Panc1 (cell line): Measurements from ENCODE around the gene HNF1A. TPM values are rescaled to one million over a fixed set of nuclear protein-coding genes. Genes with fewer than 3 reads are reported as not detected.

Experiments
- ATAC-seq: fragments of 200-7000 bp; cut with Tn5 transposase; 2 replicates; pipeline ENCODE4 v1.9.1; 2020; ENCODE audit warnings: mild to moderate bottlenecking, moderate library complexity
- BruUV-seq: library from RNA; stranded (reverse); fragments of 400-500 nt; replicated peaks from 2 replicates; lab custom pipeline; 2021; lab: Mats Ljungman, UMichigan
- CTCF ChIA-PET: fragments of 300-600 bp; sonication (Branson Sonifier 250); formaldehyde crosslinking; loops from one replicate; lab custom pipeline; 2022; ENCODE audit warnings: antibody characterized with exemption; lab: Charles Lee
- POLR2A ChIA-PET: fragments of 300-600 bp; sonication (Branson Sonifier 250); formaldehyde crosslinking; loops from one replicate; lab custom pipeline; 2022; ENCODE audit warnings: antibody characterized with exemption; lab: Charles Lee
- DNase-seq: peaks from one replicate; pipeline ENCODE4 v3.0.0-alpha.2; 2010; ENCODE audit warnings: low read depth, low spot score
- H3K27ac ChIP-seq: 2 replicates; pipeline ENCODE4 v1.5.1; 2011; ENCODE audit warnings: mild to moderate bottlenecking, low read length, inconsistent platforms
- H3K27me3 ChIP-seq: fragments of 200-500 bp; sonication (Bioruptor generic); 2 replicates; pipeline ENCODE4 v1.6.0; 2014; ENCODE audit warnings: low read length, inconsistent platforms; ENCODE audit not compliant: control insufficient read depth, insufficient read depth
- H3K36me3 ChIP-seq: fragments of 200-500 bp; sonication (Bioruptor generic); 2 replicates; pipeline ENCODE4 v1.5.1; 2014; ENCODE audit warnings: inconsistent platforms, mild to moderate bottlenecking, low read length, moderate library complexity; ENCODE audit not compliant: control insufficient read depth, insufficient read depth
- H3K4me1 ChIP-seq: 2 replicates; pipeline ENCODE4 v1.5.1; 2011; ENCODE audit warnings: inconsistent platforms, mild to moderate bottlenecking, low read length, moderate library complexity; ENCODE audit not compliant: control insufficient read depth, insufficient read depth
- H3K4me3 ChIP-seq, 2 experiments: 2 replicates each; pipeline ENCODE4 v1.5.1; 2011 to 2012; ENCODE audit warnings: low read depth in 2 of 2, low read length in 2 of 2, mild to moderate bottlenecking in 2 of 2, inconsistent platforms in 1 of 2, moderate library complexity in 1 of 2
- H3K9me3 ChIP-seq: fragments of 200-500 bp; sonication (Bioruptor generic); 2 replicates; pipeline ENCODE4 v1.5.1; 2014; ENCODE audit warnings: low read depth, mild to moderate bottlenecking, inconsistent platforms, low read length, moderate library complexity; ENCODE audit not compliant: control insufficient read depth, insufficient read depth
- CTCF ChIP-seq: fragments of 450-650 bp; IDR thresholded peaks from 2 replicates; pipeline ENCODE4 v1.5.1; 2017; ENCODE audit warnings: mild to moderate bottlenecking
- POLR2AphosphoS5 ChIP-seq: IDR thresholded peaks from 2 replicates; pipeline ENCODE4 v1.6.1; 2012; ENCODE audit warnings: mild to moderate bottlenecking, low read depth, low read length, moderate library complexity
- SIN3A ChIP-seq: IDR thresholded peaks from 2 replicates; pipeline ENCODE4 v1.6.1; 2012; ENCODE audit warnings: low read depth, mild to moderate bottlenecking, low read length, moderate library complexity, borderline replicate concordance; ENCODE audit not compliant: insufficient read depth
- TCF7L2 ChIP-seq: IDR thresholded peaks from 2 replicates; pipeline ENCODE4 v1.6.1; 2011; ENCODE audit warnings: mild to moderate bottlenecking, low read depth, low read length, inconsistent platforms
- in situ Hi-C: cut with HindIII; loops from 2 replicates; pipeline ENCODE4 v1.10.0; 2016; ENCODE audit warnings: low sequenced_read_pairs, low pct_unique_long_range_greater_than_20kb
- intact Hi-C: fragments of 100-400 bp; cut with micrococcal nuclease; formaldehyde crosslinking; loops from one replicate; pipeline ENCODE4 v1.10.0; 2022; ENCODE audit not compliant: unreplicated experiment
- total RNA-seq: library from RNA; stranded (reverse); gene quantifications from one replicate; pipeline ENCODE4 v1.2.1, GENCODE V29; 2021; ENCODE audit not compliant: unreplicated experiment
- TF ChIP-seq, protein P1 (sequence below), 2 experiments: IDR thresholded peaks; 2 replicates each; pipeline ENCODE4 v1.6.1; 2011 to 2012; ENCODE audit warnings: low read depth in 2 of 2, control low read depth in 1 of 2, low read length in 1 of 2, mild to moderate bottlenecking in 1 of 2, moderate library complexity in 1 of 2; ENCODE audit not compliant: insufficient read depth in 1 of 2

HNF1A gene
- total RNA-seq, 1 experiment from 2014 or later, result 0.26 TPM

GRCh38 chr12:121025442-121026226, 47.3 kb downstream of the HNF1A start:
- TF ChIP-seq TCF7L2 (no peak), SIN3A (no peak), POLR2AphosphoS5 (no peak), CTCF (no peak)
- TF ChIP-seq, protein P1, sequence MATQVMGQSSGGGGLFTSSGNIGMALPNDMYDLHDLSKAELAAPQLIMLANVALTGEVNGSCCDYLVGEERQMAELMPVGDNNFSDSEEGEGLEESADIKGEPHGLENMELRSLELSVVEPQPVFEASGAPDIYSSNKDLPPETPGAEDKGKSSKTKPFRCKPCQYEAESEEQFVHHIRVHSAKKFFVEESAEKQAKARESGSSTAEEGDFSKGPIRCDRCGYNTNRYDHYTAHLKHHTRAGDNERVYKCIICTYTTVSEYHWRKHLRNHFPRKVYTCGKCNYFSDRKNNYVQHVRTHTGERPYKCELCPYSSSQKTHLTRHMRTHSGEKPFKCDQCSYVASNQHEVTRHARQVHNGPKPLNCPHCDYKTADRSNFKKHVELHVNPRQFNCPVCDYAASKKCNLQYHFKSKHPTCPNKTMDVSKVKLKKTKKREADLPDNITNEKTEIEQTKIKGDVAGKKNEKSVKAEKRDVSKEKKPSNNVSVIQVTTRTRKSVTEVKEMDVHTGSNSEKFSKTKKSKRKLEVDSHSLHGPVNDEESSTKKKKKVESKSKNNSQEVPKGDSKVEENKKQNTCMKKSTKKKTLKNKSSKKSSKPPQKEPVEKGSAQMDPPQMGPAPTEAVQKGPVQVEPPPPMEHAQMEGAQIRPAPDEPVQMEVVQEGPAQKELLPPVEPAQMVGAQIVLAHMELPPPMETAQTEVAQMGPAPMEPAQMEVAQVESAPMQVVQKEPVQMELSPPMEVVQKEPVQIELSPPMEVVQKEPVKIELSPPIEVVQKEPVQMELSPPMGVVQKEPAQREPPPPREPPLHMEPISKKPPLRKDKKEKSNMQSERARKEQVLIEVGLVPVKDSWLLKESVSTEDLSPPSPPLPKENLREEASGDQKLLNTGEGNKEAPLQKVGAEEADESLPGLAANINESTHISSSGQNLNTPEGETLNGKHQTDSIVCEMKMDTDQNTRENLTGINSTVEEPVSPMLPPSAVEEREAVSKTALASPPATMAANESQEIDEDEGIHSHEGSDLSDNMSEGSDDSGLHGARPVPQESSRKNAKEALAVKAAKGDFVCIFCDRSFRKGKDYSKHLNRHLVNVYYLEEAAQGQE (IDR thresholded peaks at IDR 0.05; ENCODE audit: insufficient read depth in 1 of 2, low read depth in 2 of 2, low read length in 1 of 2), result no peak

DNA sequence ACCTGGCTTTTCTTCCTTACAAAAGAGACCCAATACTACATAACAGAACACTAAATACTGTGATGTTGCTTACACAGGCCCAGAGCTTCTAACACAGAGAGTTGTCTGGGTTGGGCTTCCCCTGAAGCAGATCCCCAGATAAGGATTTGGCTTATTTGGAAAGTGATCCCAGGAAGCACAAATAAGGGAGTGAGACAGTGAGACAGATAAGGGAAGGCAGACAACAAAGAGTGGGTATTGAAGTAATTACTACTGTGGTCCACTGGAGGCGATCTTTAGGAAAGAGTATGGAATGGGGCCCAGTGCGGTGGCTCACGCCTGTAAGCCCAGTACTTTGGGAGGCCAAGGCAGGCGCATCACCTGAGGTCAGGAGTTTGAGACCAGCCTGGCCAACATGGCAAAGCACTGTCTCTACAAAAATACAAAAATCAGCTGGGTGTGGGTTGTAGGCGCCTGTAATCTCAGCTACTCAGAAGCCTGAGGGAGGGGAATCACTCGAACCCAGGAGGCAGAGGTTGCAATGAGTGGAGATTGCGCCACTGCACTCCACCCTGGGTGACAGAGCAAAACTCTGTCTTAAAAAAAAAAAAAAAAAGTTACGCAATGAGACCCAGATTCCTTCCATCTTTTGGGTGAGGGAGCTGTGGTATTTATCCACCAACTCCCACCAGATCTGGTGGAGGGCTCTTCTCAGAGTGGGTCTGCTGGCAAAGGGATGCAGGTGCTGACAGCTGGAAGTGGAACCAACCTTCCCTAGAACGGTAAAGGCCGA, 48.1 kb downstream of the HNF1A start:
- ChIA-PET POLR2A (interaction anchor here (0.6 kb wide), 1 partner anchor 286 kb away, joined by 3 read pairs; no protein-coding TSS in a partner anchor), CTCF (interaction anchor here (0.6 kb wide), 2 partner anchors 31 to 213 kb away, joined by 4 to 10 read pairs; no protein-coding TSS in a partner anchor)
- Histone ChIP-seq H3K36me3 (no peaks in the 10 kb centered on the region), H3K4me1 (no peaks in the 10 kb centered on the region), H3K27me3 (no peaks in the 10 kb centered on the region), H3K4me3 (no peak overlapping the region), H3K9me3 (no peaks in the 10 kb centered on the region), H3K27ac (no peak overlapping the region)
- no TSS peak for BruUV-seq
- intact Hi-C loops, result no loop called here
- TF ChIP-seq CTCF (no peak), POLR2AphosphoS5 (no peak), SIN3A (no peak), TCF7L2 (no peak)
- TF ChIP-seq, protein P1 (IDR thresholded peaks at IDR 0.05; ENCODE audit: insufficient read depth in 1 of 2, low read depth in 2 of 2, low read length in 1 of 2), result no peak
- no peak for ATAC-seq
- no peak for DNase-seq
- in situ Hi-C loops, result no loop called here

More at GRCh38 chr12:121025442-121026226, 47.3 kb downstream of the HNF1A start:
- H3K4me1 ChIP-seq, result no peaks in the 10 kb centered on the region
- intact Hi-C loops, result no loop called here
- ChIA-PET POLR2A (interaction anchor here (0.6 kb wide), 1 partner anchor 285 kb away, joined by 3 read pairs; no protein-coding TSS in a partner anchor), CTCF (interaction anchor here (0.7 kb wide), 1 partner anchor 212 kb away, joined by 11 read pairs; no protein-coding TSS in a partner anchor)
- ATAC-seq, result no peak
- no peak for DNase-seq
- no peaks in the 10 kb centered on the region for H3K27me3 ChIP-seq
- no peaks in the 10 kb centered on the region for H3K9me3 ChIP-seq
- H3K4me3 ChIP-seq, result no peak overlapping the region
- H3K36me3 ChIP-seq, result no peaks in the 10 kb centered on the region
- in situ Hi-C loops, result no loop called here
- no TSS peak for BruUV-seq
- H3K27ac ChIP-seq, result no peak overlapping the region
